Measurements from ENCODE around the gene SIGLEC1.

Gene SIGLEC1

DNA sequence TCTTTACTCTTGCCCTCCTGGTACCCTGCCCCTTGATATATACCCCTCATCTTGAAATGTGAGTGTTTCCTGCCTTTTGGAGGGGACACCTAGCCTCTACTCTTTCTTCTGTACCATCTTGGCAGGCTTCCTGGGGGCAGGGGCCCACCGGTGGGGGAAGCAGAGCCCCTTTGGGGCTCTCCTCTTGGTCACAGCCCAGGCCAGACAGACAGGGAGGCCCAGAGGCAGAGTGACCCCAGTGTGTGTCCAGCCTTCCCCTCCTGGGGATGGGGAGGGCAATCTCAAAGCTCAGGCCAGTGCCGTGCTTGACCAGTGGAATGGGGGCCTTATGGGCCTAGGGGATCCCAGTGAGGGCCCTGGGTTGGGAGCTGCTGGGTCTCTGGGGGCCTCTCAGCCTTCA is 34.2 kb downstream of the SIGLEC1 start:
- no peak for DNase-seq

DNA sequence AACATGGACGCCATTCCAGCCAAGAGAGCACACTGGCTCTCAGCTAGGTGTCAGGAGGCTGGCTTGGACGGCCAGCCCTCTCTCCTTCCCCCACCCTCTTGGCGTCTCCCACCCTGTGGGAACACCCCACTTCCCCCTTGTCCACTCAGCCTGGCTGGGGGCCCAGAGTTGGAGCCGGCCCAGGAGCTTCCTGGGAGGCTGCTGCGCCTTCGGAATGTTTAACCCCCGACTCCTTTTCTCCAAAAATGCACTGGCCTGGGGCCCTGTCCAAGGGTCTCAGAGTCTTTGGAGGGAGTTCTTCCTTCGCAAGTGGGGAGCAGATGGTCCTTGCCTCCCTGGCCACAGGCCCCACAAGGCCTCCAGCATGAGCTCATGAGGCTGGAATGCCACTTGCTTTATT is 34.7 kb downstream of the SIGLEC1 start:
- DNase-seq, result no peak

DNA sequence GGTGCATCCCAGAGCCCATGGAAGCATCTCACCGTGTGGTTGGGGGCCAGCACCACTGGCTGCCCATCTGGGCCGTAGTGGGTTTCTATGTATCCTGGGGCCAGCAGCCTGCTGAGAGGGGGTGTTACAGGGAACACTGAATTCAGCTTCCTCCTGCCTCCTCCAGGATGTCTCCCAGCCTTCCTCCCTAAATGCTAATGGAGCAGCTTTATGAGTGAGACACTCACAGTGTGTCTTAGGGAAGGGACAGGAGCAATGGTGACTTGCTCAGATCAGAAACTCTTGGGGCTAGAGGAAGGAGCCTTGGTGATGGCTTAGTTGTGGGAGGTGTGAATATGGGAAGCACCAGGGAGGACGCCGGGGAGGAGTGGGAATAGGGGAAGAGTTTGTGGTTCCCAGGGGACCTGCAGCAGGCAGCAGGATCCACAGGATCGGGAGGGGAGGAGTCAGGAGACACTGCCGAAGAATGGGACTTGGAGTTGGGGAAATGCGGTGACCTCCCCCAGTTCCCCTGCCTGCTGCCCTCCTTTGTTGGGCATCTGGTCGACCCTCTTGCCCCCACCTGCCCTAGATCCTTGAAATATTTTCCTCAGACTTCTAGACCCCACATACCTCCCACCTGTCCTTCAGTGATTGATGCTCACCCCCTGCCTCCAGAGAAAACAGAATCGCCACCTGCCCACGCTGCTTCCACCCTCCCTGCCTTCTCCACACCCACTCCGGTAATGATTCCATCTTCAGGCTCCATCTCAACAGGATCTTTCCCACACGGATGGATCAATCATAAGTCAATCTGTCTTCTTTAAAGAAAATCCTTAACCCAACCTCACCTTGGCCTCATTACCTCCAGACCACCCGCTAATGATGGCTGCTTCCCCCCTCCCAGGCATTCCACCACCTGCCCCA is 37.2 kb downstream of the SIGLEC1 start:
- no peak for DNase-seq

DNA sequence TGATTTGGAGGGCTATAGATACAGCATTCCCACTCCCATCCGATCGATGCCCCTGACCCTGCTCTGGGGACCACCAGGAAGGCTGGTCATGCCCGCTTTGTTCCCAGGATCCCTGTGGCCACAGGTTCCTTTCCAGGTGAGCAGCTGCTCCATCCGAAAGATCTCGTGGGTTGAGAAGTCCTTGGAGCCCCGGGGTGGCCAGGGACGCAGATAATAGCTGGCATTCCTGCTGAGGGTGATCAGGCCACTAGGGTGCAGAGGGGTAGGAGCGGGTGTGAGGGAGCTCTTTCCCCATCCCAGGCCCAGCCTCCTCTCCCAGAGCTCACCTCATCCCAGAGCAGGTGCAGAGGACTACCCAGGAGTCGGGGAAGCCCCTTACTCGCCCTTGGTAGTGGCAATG is 38.0 kb downstream of the SIGLEC1 start:
- DNase-seq, result no peak

DNA sequence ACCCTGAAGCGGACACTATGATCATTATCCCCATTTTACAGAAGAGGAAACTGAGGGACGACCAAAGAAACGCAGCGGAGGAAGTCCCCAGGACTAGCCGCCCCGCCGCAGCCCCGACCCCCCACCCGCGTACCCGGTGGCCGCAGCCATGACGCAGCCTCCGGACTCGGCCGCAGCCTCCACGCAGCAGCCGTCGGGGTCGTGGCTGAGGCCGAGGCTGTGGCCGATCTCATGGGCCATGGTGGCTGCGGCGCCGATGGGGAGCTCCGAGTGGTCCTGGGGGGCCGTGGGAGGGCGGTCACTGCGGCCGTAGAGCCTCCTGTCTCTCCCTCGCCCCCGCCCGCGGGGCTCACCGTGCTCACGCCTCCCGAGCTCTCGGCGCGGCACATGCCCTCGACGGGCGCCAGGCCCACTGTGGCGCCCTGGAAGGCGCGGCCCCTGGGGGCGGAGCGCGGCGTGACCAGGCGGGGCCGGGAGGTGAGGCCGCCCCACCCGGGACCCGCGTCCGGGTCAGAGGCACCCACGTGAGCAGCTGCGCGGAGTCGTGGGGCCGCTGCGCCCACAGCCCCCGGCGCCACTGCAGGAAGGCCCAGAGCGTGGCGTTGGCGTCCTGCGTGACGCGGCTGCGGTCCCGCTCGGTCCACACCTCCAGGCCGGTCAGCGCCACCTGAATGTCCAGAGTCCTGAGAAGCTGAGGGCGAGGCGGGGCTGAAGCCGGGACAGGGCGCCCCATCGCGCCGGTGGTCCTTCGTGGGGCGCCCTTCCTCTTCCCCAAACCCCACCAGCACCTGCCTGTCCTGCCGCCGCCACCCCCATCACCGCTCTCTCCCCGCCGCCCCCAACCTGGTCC is 39.0 kb downstream of the SIGLEC1 start:
- DNase-seq, result no peak

DNA sequence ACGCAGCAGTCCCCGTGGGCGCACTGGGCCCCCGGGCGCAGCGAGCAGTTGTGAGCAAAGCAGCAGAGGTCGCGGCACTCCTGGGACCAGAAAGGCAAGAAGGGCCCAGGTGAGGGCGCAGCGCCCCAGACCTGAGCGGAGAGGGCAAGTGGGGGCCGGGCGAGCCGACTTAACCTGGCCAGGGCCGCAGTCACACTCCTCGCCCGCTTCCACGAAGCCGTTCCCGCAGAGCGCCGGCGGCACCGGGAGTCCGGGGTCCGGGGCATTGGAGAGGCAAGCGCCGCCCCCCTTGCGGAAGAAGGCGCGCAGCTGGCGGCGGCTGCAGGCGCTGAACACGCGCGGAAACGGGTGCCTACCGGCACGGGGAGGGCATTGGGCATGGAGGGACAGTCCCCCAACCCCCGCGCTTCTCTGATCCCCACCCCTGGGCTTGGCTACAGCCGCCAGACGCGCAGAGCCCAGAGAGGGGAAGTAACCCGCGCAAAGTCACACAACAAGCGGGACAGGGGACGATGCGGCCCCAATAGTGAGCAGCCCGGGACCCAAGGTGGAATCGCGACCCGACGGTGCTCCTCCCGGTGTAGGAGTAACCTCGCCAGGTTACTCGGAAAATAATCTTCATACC is 39.7 kb downstream of the SIGLEC1 start:
- no peak for DNase-seq

DNA sequence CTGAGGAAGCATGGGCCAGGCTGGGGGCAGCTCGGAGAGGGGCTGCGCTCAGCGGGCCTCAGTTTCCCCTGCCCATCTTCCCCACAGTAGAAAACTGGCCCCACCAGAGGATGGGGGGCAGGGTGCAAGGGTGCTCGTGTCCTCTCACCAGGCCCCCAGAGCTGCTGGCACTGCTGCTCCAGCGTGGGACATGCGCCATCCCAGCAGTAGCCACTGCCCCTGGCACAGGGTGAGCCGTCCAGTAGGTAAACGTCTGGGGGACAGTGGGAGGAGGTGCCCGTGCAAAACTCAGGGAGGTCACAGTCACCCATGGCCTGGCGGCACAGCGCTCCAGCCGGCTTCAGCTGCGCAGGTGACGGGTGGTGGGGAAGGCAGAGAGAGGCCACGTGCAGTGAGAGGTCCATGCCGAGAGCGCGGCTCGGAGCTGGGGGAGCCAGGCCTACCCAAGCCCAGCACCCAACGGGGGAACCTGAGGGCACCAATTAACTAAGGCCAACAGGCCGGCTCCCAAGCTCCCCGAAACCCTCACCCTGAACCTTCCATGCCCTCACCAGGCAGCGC is 40.3 kb downstream of the SIGLEC1 start:
- no peak for DNase-seq

DNA sequence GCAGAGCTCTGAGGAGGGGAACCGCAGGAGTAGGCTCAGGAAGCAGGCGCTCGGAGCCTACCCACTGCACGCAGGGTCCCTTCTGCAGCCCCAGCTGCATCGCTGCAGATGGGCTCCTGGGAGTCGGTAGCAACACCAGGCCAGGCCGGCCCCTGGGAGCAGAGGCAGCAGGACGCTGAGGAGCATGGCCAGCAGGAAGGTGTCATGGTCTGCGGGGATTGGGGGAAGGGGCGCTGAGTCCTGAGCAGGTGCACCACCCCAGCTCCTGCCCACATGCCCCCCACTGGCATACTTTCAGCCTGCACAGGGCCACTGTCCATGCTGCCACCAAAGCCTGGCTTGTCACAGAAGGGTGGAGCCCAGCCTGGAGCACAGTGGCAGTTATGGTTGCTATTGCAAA is 41.5 kb downstream of the SIGLEC1 start:
- no peak for DNase-seq

DNA sequence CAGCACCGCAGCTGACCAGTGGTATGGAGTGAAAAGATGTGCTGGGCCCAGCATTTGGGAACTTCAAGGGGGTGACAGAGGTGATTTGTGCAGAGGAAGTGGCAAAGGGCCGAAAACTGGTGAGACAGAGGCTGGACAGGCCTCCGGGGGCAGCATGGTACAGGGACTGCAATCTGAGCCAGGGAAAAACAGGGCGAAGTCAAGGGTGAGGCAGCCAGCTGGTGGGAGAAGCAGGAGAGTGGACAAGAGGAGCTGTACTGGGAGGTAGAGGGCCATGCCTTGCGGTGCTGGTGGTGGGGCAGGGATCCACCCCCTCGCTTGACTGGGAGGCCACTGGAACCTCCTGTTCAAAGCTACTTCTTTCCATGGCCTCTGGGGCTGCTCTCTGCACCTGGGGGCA is 41.9 kb downstream of the SIGLEC1 start:
- DNase-seq, result no peak

DNA sequence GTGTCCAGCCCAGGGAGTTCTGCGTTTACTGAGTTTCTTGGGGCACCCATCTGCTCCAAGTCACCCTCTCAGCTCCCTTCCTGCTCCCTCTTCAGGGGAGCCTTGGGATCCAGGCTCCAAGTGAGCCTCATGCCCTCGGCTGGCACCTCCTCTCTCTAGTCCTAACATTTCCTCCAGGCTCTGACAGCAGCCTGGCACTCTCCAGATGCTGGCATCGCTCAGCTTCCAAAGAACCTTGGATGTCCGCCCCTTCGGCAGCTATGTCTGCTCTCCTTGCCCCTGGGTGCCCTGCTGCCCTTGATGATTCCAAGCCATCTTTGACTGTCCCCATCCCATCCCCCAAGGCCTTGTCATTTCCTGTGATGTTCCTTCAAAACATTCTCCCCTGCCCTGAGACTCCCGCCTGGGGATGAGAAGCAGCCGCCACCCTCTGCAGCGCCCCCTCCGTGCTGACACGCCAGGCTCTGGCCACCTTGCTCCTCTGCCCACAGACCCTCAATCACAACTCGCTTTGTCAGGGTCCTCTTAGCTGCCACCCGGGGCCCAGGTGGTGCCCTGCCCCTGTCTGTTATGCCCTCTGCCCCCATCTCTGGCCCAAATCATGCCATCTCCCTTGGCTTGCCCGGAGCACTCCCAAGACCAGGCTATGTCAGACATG is 42.6 kb downstream of the SIGLEC1 start:
- no peak for DNase-seq

DNA sequence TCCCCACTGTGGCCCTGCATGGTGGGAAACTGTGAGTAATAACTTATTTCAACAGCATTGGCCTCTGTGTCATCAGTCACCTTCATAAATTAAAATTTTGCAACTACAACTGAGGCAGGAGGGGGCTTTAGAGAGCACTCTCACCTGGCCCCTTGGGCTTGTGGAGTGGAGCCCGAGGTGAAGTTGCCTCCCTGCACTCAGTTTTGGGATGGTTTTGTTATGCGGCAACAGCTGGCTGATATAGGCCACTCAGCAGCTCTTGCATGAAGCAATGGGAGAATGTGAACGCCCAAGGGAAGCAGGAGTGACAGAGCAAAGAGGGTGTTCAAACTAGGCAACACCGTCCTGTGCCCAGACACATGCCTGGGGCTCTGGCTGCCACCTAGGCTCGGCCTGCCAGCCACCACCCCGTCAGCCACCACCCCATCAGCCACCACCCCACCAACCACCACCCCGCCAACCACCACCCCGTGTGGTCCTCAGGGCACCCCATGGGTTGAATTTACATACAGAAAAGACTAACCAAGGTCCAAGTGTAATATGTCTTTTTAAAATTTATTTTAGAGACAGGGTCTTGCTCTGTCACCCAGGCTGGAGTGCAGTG is 44.9 kb downstream of the SIGLEC1 start:
- DNase-seq, result no peak

DNA sequence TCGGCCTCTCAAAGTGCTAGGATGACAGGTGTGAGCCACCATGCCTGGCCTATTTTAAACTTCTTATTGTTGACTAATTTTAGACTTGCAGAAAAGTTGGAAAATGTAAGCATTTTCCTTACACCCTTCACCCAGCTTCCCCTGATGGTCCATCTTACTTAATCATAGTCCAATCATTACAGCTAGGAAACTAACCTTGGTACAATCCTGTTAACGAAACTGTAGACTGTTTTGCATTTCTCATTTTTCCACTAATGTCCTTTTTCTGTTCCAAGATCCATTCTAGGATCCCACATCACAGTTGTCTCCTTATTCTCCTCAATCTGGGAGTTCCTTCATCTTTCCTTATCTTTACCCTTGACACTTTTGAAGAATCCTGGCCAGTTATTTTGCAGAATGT is 48.5 kb downstream of the SIGLEC1 start:
- no peak for DNase-seq

DNA sequence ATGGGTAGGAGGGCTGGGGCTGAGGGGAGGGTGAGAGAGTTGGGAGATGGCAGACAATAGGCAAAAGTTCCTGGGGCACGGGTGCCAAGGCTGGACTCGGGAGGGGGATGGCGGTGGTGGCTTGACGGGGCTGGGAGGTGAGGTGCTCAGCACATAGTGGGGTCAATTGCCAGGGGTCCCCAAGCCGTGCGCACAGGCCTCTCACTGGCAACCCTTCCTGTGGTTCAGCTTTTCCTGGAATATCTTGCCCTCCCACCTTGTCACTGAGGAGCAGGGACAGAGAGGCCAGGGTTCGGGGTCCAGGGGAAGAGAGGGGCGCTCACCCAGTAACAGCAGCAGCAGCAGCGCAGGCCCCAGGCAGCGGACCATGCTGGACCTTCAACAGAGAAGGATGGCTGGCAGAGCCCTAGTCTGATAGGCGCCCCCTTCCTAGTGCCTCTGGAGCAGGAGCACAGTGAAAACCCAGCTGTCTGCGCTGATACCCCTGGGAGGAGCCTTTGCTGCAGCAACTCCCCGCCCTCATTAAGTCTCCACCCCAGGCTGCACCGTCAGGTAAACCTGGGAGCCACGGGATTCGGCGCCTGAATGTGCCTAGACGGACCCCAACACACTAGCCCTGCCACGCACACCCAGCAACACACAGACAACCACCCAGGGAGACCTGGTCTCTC is 49.2 kb downstream of the SIGLEC1 start, which contains the start of gene GFRA4:
Gene GFRA4, minus strand, starts transcription at position 369 of the 671 bp plus-strand sequence. Its CDS starts 0 bp downstream, at position 369.
- DNase-seq, result no peak
